HFFc6 (cell line): Measurements from ENCODE around the gene CNST. TPM values are rescaled to one million over a fixed set of nuclear protein-coding genes. Genes with fewer than 3 reads are reported as not detected.
"Not testable (repeated sequence)": the region's sequence is repeated elsewhere in the genome, so short reads cannot be mapped to it uniquely, and the experiment has no call there.

Experiments
- DNase-seq: peaks from one replicate; pipeline ENCODE4 v3.0.0-alpha.2; 2018
- H3K27ac Mint-ChIP-seq: 2 replicates; pipeline ENCODE4 v1.8.0; 2020; ENCODE audit warnings: mild to moderate bottlenecking, mixed read lengths
- H3K27me3 Mint-ChIP-seq: 2 replicates; pipeline ENCODE4 v1.8.0; 2021; ENCODE audit warnings: mild to moderate bottlenecking, moderate library complexity, mixed read lengths; ENCODE audit not compliant: insufficient read depth
- H3K36me3 Mint-ChIP-seq: 2 replicates; pipeline ENCODE4 v1.8.0; 2021; ENCODE audit warnings: low read depth, mixed read lengths
- H3K4me1 Mint-ChIP-seq: 2 replicates; pipeline ENCODE4 v1.8.0; 2020; ENCODE audit warnings: low read depth, mixed read lengths
- H3K4me3 Mint-ChIP-seq: 2 replicates; pipeline ENCODE4 v1.8.0; 2020; ENCODE audit warnings: mild to moderate bottlenecking, moderate library complexity, mixed read lengths
- H3K9me3 Mint-ChIP-seq: 2 replicates; pipeline ENCODE4 v1.8.0; 2020; ENCODE audit warnings: mild to moderate bottlenecking, mixed read lengths
- CTCF ChIP-seq: fragments of 200-600 bp; sonication (generic); IDR thresholded peaks from 2 replicates; pipeline ENCODE4 v1.5.0; 2021; ENCODE audit warnings: antibody characterized with exemption, mild to moderate bottlenecking
- total RNA-seq, 6 experiments: library from RNA; stranded (reverse); fragmentation: NEBNext Ultra II Directional; extraction: Animal tissue kit (Norgen Biotek cat#: 25700); gene quantifications; 2 replicates in 1 of 6; 3 replicates in 5 of 6; pipeline ENCODE4 v1.2.3, GENCODE V29; 2021

The CNST gene
- total RNA-seq, 6 experiments from 2014 or later = 56.4 to 67.9 (median 59.6) TPM

DNA sequence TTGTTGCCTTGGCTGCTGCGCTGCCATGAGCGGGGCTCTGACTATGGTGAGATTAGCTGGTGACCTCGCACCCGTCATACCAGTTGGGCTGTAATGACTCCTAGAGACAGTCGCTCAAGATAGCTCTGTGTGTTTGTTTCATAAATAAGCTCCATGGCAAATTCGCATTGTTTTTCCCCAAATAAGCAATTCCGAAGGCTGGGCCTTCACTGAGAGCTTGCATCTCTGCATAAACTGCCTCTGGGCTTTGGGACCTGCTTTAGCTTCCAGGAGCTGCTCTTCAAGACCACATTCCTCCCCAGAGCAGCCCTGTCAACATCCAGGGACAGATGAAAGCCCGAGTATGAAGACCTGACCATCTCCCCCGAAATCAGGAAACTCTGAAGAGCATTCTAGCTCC lies 117.3 kb downstream of the CNST start:
- no peak overlapping the region for H3K4me3 Mint-ChIP-seq
- no peak for TF ChIP-seq CTCF
- no peaks in the 10 kb centered on the region for H3K9me3 Mint-ChIP-seq
- peaks cover 35% of the 10 kb centered on the region for H3K4me1 Mint-ChIP-seq
- no peak overlapping the region for H3K27ac Mint-ChIP-seq
- no peak for DNase-seq
- H3K27me3 Mint-ChIP-seq = no peaks in the 10 kb centered on the region; the same call in none of the 2 replicates
- peaks cover 12% of the 10 kb centered on the region for H3K36me3 Mint-ChIP-seq

DNA sequence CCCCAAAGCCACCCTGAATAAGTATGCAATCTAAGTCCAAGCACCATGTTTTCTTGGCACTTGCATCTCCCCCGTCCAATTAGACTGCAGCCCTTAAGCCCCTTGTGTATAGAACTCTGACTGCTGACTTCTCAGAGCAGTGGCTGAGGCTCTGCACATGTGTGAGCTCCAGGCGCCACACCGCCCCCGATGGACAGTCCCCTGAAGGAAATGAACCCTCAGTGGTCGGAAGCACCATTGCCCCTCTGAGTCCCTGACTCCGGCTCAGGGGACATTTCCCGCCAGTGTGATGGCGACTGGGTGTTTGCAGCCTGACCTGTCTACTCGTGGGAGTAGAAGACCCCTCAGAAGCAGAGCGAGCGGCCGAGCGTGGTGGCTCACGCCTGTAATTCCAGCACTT lies 120.7 kb downstream of the CNST start:
- peak; percentile 10; the same call in 1 of the 2 replicates for TF ChIP-seq CTCF
- Mint-ChIP-seq H3K4me3 (no peak overlapping the region), H3K27me3 (no peaks in the 10 kb centered on the region; the same call in 1 of the 2 replicates)

DNA sequence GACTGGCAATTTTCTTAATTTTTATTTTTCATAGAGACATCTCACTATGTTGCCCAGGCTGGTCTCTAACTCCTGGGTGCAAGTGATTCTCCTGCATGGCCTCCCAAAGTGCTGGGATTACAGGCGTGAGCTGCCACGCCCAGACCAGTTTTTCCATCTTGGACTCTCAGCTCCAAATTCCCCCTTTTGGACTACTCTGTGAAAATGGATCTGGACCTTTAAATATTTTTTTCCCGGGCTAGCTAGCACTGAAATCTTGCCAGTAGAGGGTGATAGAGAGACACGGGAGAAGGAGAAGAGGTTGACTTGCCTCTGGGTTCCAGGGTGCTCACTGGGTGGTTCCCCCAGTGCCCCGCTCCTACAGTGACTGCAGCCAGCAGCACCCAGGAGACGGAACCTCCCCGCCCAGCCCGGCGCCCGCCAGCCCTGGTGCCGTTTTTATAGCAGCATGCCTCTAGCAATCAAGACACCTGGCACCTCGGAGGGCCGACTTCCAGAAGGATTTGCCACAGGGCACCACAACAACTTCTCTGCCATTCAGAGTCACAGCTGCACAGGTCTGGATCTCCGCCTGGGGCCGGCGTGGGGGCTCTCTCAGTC lies 123.3 kb downstream of the CNST start:
- Mint-ChIP-seq H3K4me1 (peaks cover 9% of the 10 kb centered on the region), H3K9me3 (peaks cover 19% of the 10 kb centered on the region), H3K4me3 (peak overlapping the region; percentile 80), H3K27me3 (0 out of 2 replicates have a peak, but pooled peaks cover 4% of the 10 kb centered on the region), H3K36me3 (peaks cover 6% of the 10 kb centered on the region), H3K27ac (no peak overlapping the region)
- TF ChIP-seq CTCF = peak; percentile 93
- peak; percentile 83 for DNase-seq

More for the DNA sequence above, 120.7 kb downstream of the CNST start:
- Mint-ChIP-seq H3K4me1 (peaks cover 17% of the 10 kb centered on the region), H3K9me3 (no peaks in the 10 kb centered on the region), H3K36me3 (peaks cover 12% of the 10 kb centered on the region), H3K27ac (no peak overlapping the region)
- DNase-seq = no peak

- H3K36me3 Mint-ChIP-seq = peaks cover 12% of the 10 kb centered on the region
- H3K27me3 Mint-ChIP-seq = 0 out of 2 replicates have a peak, but pooled peaks cover 4% of the 10 kb centered on the region
- TF ChIP-seq CTCF = no peak
- DNase-seq = no peak
- H3K27ac Mint-ChIP-seq = no peak overlapping the region; the same call in 1 of the 2 replicates
- H3K9me3 Mint-ChIP-seq = peaks cover 25% of the 10 kb centered on the region
- H3K4me3 Mint-ChIP-seq = peak overlapping the region; percentile 80
- peaks cover 10% of the 10 kb centered on the region; the same call in 1 of the 2 replicates for H3K4me1 Mint-ChIP-seq
These were observed 123.8 kb downstream of the CNST start for GRCh38 chr1:246690100-246690499.

- no peak for DNase-seq
- no peak overlapping the region for H3K27ac Mint-ChIP-seq
These were observed 125.6 kb downstream of the CNST start for GRCh38 chr1:246691622-246692495.

GRCh38 chr1:246694213-246694895 lies 128.1 kb downstream of the CNST start:
- Mint-ChIP-seq H3K9me3 (peaks cover 34% of the 10 kb centered on the region), H3K36me3 (peaks cover 12% of the 10 kb centered on the region), H3K4me1 (peaks cover 35% of the 10 kb centered on the region), H3K27me3 (peaks cover 10% of the 10 kb centered on the region; the same call in 1 of the 2 replicates)
- not testable (repeated sequence) for H3K4me3 Mint-ChIP-seq, H3K27ac Mint-ChIP-seq, DNase-seq

More at GRCh38 chr1:246691622-246692495, 125.6 kb downstream of the CNST start:
- H3K36me3 Mint-ChIP-seq = peaks cover 12% of the 10 kb centered on the region
- peaks cover 34% of the 10 kb centered on the region for H3K9me3 Mint-ChIP-seq
- 0 out of 2 replicates have a peak, but pooled peaks cover 4% of the 10 kb centered on the region for H3K27me3 Mint-ChIP-seq
- no peak overlapping the region; the same call in 1 of the 2 replicates for H3K4me3 Mint-ChIP-seq
- peaks cover 24% of the 10 kb centered on the region for H3K4me1 Mint-ChIP-seq
- TF ChIP-seq CTCF = no peak
